Neuronal stem cell (in vitro differentiated cells): Measurements from ENCODE around the gene SMIM24.
"Not testable (repeated sequence)": the region's sequence is repeated elsewhere in the genome, so short reads cannot be mapped to it uniquely, and the experiment has no call there.

Experiments
- DNase-seq: peaks from one replicate; pipeline ENCODE4 v3.0.0-alpha.2; 2013; ENCODE audit warnings: low spot score
- H2AFZ ChIP-seq: one replicate; pipeline ENCODE4 v1.6.1; 2013; ENCODE audit warnings: mild to moderate bottlenecking, low read length, inconsistent platforms
- H2AK5ac ChIP-seq: 2 replicates; pipeline ENCODE4 v1.6.1; 2013; ENCODE audit warnings: low read depth, mild to moderate bottlenecking, inconsistent platforms, low read length, moderate library complexity, mixed read lengths
- H2BK120ac ChIP-seq: 2 replicates; pipeline ENCODE4 v1.6.1; 2013; ENCODE audit warnings: low read depth, mild to moderate bottlenecking, inconsistent platforms, low read length, moderate library complexity, mixed read lengths
- H2BK12ac ChIP-seq: one replicate; pipeline ENCODE4 v1.6.1; 2013; ENCODE audit warnings: low read length, inconsistent platforms
- H2BK15ac ChIP-seq: 2 replicates; pipeline ENCODE4 v1.6.1; 2013; ENCODE audit warnings: mild to moderate bottlenecking, low read length, inconsistent platforms, mixed read lengths
- H2BK5ac ChIP-seq: one replicate; pipeline ENCODE4 v1.6.1; 2013; ENCODE audit warnings: inconsistent platforms, mild to moderate bottlenecking, low read length, moderate library complexity
- H3K14ac ChIP-seq: one replicate; pipeline ENCODE4 v1.6.1; 2013; ENCODE audit warnings: low read length, inconsistent platforms
- H3K18ac ChIP-seq: 2 replicates; pipeline ENCODE4 v1.6.1; 2013; ENCODE audit warnings: low read length, inconsistent platforms
- H3K23ac ChIP-seq: 2 replicates; pipeline ENCODE4 v1.6.1; 2013; ENCODE audit warnings: low read depth, mild to moderate bottlenecking, mixed read lengths, low read length, inconsistent platforms; ENCODE audit not compliant: poor library complexity
- H3K27ac ChIP-seq: replicated peaks from 3 replicates; pipeline ENCODE4 v1.5.1; 2013; ENCODE audit warnings: low read length, inconsistent platforms
- H3K27me3 ChIP-seq, 3 experiments: 2 replicates each; pipeline ENCODE4 v1.6.1; 2013; ENCODE audit warnings: low read length in 3 of 3, mild to moderate bottlenecking in 2 of 3, inconsistent platforms in 1 of 3, low read depth in 1 of 3, mixed read lengths in 1 of 3, moderate library complexity in 1 of 3; ENCODE audit not compliant: control insufficient read depth in 3 of 3, insufficient read depth in 3 of 3
- H3K36me3 ChIP-seq, 2 donors: replicated peaks in 1 of 2; 2 replicates each; pipeline ENCODE4 v1.6.1; 2013; ENCODE audit warnings: low read length in 2 of 2; ENCODE audit not compliant: control insufficient read depth in 2 of 2, insufficient read depth in 2 of 2
- H3K4ac ChIP-seq: 2 replicates; pipeline ENCODE4 v1.6.1; 2013; ENCODE audit warnings: inconsistent platforms, mild to moderate bottlenecking, low read length, moderate library complexity
- H3K4me1 ChIP-seq, 2 donors: 1 replicate in 1 of 2; 2 replicates in 1 of 2; pipeline ENCODE4 v1.6.1; 2013; ENCODE audit warnings: low read length in 2 of 2, low read depth in 1 of 2; ENCODE audit not compliant: control insufficient read depth in 2 of 2, insufficient read depth in 1 of 2
- H3K4me2 ChIP-seq: one replicate; pipeline ENCODE4 v1.6.1; 2013; ENCODE audit warnings: mild to moderate bottlenecking, low read length, inconsistent platforms; ENCODE audit not compliant: insufficient read depth, poor library complexity, severe bottlenecking
- H3K4me3 ChIP-seq, 2 donors: 2 replicates each; pipeline ENCODE4 v1.5.1; 2013; ENCODE audit warnings: low read length in 2 of 2, mild to moderate bottlenecking in 2 of 2, inconsistent platforms in 1 of 2, moderate library complexity in 1 of 2
- H3K79me1 ChIP-seq: one replicate; pipeline ENCODE4 v1.6.1; 2013; ENCODE audit warnings: low read depth, mild to moderate bottlenecking, inconsistent platforms, low read length, moderate library complexity
- H3K9ac ChIP-seq: one replicate; pipeline ENCODE4 v1.6.1; 2013; ENCODE audit warnings: mild to moderate bottlenecking, low read depth, low read length, inconsistent platforms; ENCODE audit not compliant: poor library complexity
- H3K9me3 ChIP-seq, 2 donors: replicated peaks in 1 of 2; 2 replicates each; pipeline versions ENCODE3 to v1.6.1; 2013; ENCODE audit warnings: low read length in 2 of 2, mild to moderate bottlenecking in 2 of 2, inconsistent platforms in 1 of 2, low read depth in 1 of 2, mixed read lengths in 1 of 2, moderate library complexity in 1 of 2; ENCODE audit not compliant: control insufficient read depth in 2 of 2, insufficient read depth in 1 of 2
- H4K8ac ChIP-seq: one replicate; pipeline ENCODE4 v1.6.1; 2013; ENCODE audit warnings: low read depth, mild to moderate bottlenecking, inconsistent platforms, low read length, moderate library complexity
- H4K91ac ChIP-seq: one replicate; pipeline ENCODE4 v1.6.1; 2013; ENCODE audit warnings: low read length, low read depth, mild to moderate bottlenecking, inconsistent platforms; ENCODE audit not compliant: poor library complexity
- WGBS, 2 donors: extraction: QIAGEN DNeasy Blood & Tissue Kit; methylation state at CpG; one replicate each; pipeline ENCODE4 v1.1.7; 2013; ENCODE audit warnings: missing lambda C conversion rate in 2 of 2, mixed read lengths in 1 of 2; ENCODE audit not compliant: insufficient read length in 2 of 2, insufficient replicate concordance in 1 of 2; ENCODE audit errors: extremely low coverage in 2 of 2; 5-methylcytosine and 5-hydroxymethylcytosine counted together

Gene SMIM24

GRCh38 chr19:3453840-3454239, 26.5 kb downstream of the SMIM24 start:
- Histone ChIP-seq H3K9me3 (no peaks in the 10 kb centered on the region), H4K8ac (no peak overlapping the region), H3K36me3 (peaks cover 0 to 3% of the 10 kb centered on the region in 2 donors), H4K91ac (no peak overlapping the region), H3K27ac (no peak overlapping the region), H3K23ac (peak overlapping the region; percentile 73), H2AK5ac (no peak overlapping the region), H3K4ac (no peak overlapping the region), H3K4me1 (peaks cover 9 to 14% of the 10 kb centered on the region in 2 donors), H3K14ac (peak overlapping the region; percentile 38), H2BK12ac (no peak overlapping the region), H2AFZ (no peak overlapping the region), H2BK15ac (no peak overlapping the region), H2BK120ac (no peak overlapping the region), H3K79me1 (peaks cover 2% of the 10 kb centered on the region), H3K27me3 (peaks cover 0 to 23% (median 8%) of the 10 kb centered on the region in 3 experiments), H3K4me3 (no peak overlapping the region), H3K4me2 (no peak overlapping the region), H3K9ac (no peak overlapping the region), H2BK5ac (no peak overlapping the region), H3K18ac (peak overlapping the region; percentile 71)
- no peak for DNase-seq
- no CpG with 5 or more reads among the region's 25 CpGs for WGBS, 2 donors

- H3K36me3 ChIP-seq, H3K9me3 ChIP-seq, DNase-seq, H3K27ac ChIP-seq, H3K18ac ChIP-seq, H2BK12ac ChIP-seq, H2BK15ac ChIP-seq, H2AFZ ChIP-seq, H3K4ac ChIP-seq, H3K79me1 ChIP-seq, H2BK5ac ChIP-seq, H3K9ac ChIP-seq, H3K4me1 ChIP-seq, H4K8ac ChIP-seq, H4K91ac ChIP-seq, H3K4me2 ChIP-seq: not testable (repeated sequence)
- Histone ChIP-seq H3K23ac (peak overlapping the region; percentile 80), H3K27me3 (peaks cover 0 to 13% (median 3%) of the 10 kb centered on the region in 3 experiments), H2AK5ac (peak overlapping the region; percentile 40), H3K4me3 (peak overlapping the region in 1 of 2 donors; percentile 4), H3K14ac (peak overlapping the region; percentile 21), H2BK120ac (peak overlapping the region; percentile 61)
- no CpG with 5 or more reads among the region's 10 CpGs for WGBS, 2 donors
Measured at GRCh38 chr19:3452942-3453214, 27.4 kb downstream of the SMIM24 start.

- H2AFZ ChIP-seq = no peak overlapping the region
- H2BK120ac ChIP-seq = peak overlapping the region; percentile 61
- no peak overlapping the region for H2BK12ac ChIP-seq
- H3K36me3 ChIP-seq = peaks cover 0 to 3% of the 10 kb centered on the region in 2 donors
- H3K9ac ChIP-seq = no peak overlapping the region
- H3K4me2 ChIP-seq = no peak overlapping the region
- H3K79me1 ChIP-seq = peaks cover 2% of the 10 kb centered on the region
- peak overlapping the region; percentile 80 for H3K23ac ChIP-seq
- H3K4me1 ChIP-seq = peaks cover 0 to 1% of the 10 kb centered on the region in 2 donors
- DNase-seq = no peak
- no peak overlapping the region for H2BK15ac ChIP-seq
- H3K14ac ChIP-seq = peak overlapping the region; percentile 21
- WGBS, 2 donors = no CpG with 5 or more reads among the region's 38 CpGs
- H4K91ac ChIP-seq = no peak overlapping the region
- H3K4ac ChIP-seq = no peak overlapping the region
- no peak overlapping the region for H3K27ac ChIP-seq
- H4K8ac ChIP-seq = no peak overlapping the region
- peaks cover 0 to 8% (median 0%) of the 10 kb centered on the region in 3 experiments for H3K27me3 ChIP-seq
- H3K18ac ChIP-seq = no peak overlapping the region
- H3K9me3 ChIP-seq = no peaks in the 10 kb centered on the region
- H2AK5ac ChIP-seq = peak overlapping the region; percentile 40
- peak overlapping the region in 1 of 2 donors; percentile 4 for H3K4me3 ChIP-seq
- no peak overlapping the region for H2BK5ac ChIP-seq
Measured at GRCh38 chr19:3452171-3452941, 28.0 kb downstream of the SMIM24 start.

GRCh38 chr19:3451451-3451866, 28.9 kb downstream of the SMIM24 start:
- Histone ChIP-seq H3K4ac (no peak overlapping the region), H3K14ac (no peak overlapping the region), H3K9ac (no peak overlapping the region), H2BK5ac (no peak overlapping the region), H3K4me1 (no peaks in the 10 kb centered on the region), H3K4me2 (no peak overlapping the region), H2BK120ac (no peak overlapping the region), H3K18ac (no peak overlapping the region), H3K27me3 (no peaks in the 10 kb centered on the region), H3K23ac (no peak overlapping the region), H2BK12ac (no peak overlapping the region), H3K4me3 (no peak overlapping the region), H4K91ac (no peak overlapping the region), H2BK15ac (no peak overlapping the region), H2AFZ (no peak overlapping the region), H4K8ac (no peak overlapping the region), H3K27ac (no peak overlapping the region), H2AK5ac (no peak overlapping the region), H3K9me3 (no peaks in the 10 kb centered on the region), H3K36me3 (peaks cover 0 to 3% of the 10 kb centered on the region in 2 donors), H3K79me1 (peaks cover 2% of the 10 kb centered on the region)
- WGBS, 2 donors = no CpG with 5 or more reads among the region's 10 CpGs
- DNase-seq = no peak
